Stimulated activated naive CD8-positive, alpha-beta T cell treated with anti-CD3 and anti-CD28 coated beads, Interleukin-15, amount 100 ng/mL, for 72 hours (primary cell): Measurements from ENCODE around the gene FCGR1A.
"Not testable (repeated sequence)": the region's sequence is repeated elsewhere in the genome, so short reads cannot be mapped to it uniquely, and the experiment has no call there.

ENCODE experiments used
- ATAC-seq: fragments of 150-1000 bp; cut with Tn5 transposase; 2 replicates; pipeline ENCODE4 v1.10.0; 2021; ENCODE audit warnings: mild to moderate bottlenecking, moderate library complexity
- DNase-seq, 2 donors: peaks; one replicate each; pipeline ENCODE4 v3.0.0; 2021 to 2022
- H3K27ac Mint-ChIP-seq, 2 donors: one replicate each; pipeline ENCODE4 v1.8.0; 2022; ENCODE audit warnings: mild to moderate bottlenecking in 2 of 2, mixed read lengths in 2 of 2, moderate library complexity in 2 of 2
- H3K27me3 Mint-ChIP-seq: one replicate; pipeline ENCODE4 v1.8.0; 2022; ENCODE audit warnings: mixed read lengths
- H3K4me1 Mint-ChIP-seq: one replicate; pipeline ENCODE4 v1.8.0; 2022; ENCODE audit warnings: mild to moderate bottlenecking, mixed read lengths
- H3K4me3 Mint-ChIP-seq, 2 donors: one replicate each; pipeline ENCODE4 v1.8.0; 2022; ENCODE audit warnings: mild to moderate bottlenecking in 2 of 2, mixed read lengths in 2 of 2, moderate library complexity in 1 of 2
- H3K9me3 Mint-ChIP-seq, 2 donors: one replicate each; pipeline ENCODE4 v1.8.0; 2022; ENCODE audit warnings: mixed read lengths in 2 of 2

Gene FCGR1A

DNA sequence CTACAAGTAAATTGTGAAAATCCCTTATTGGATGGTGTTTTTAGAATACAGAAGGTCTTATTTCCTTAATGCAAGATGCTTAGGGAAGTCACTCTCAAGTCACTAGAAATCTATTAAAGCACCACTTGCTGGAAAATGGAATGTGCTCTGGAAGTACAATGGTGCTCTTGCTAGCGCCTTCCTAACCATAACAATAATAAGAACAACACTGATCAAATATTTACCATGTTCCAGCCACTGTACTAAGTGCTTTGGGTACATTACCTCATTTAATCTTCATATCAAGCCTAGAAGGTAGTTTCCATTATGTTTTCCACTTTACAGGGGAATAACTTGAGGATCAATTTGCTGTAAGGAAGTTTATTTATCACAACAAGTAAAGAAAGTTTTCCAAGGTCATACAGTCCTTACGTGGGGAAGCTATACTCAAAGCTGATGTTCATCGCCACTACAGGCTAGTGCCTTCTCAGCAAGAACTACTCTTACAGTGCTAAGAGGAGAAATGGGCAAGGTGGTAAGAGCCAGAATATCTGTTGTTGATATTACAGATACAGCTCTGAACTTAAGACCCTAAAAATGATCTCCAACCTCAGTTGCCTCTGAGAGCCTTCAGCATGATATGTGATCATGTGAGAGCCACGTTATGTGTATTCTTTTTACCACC lies 22.1 kb downstream of the FCGR1A start:
- H3K27me3 Mint-ChIP-seq, DNase-seq, H3K4me3 Mint-ChIP-seq, H3K4me1 Mint-ChIP-seq, ATAC-seq, H3K27ac Mint-ChIP-seq, H3K9me3 Mint-ChIP-seq: not testable (repeated sequence)

DNA sequence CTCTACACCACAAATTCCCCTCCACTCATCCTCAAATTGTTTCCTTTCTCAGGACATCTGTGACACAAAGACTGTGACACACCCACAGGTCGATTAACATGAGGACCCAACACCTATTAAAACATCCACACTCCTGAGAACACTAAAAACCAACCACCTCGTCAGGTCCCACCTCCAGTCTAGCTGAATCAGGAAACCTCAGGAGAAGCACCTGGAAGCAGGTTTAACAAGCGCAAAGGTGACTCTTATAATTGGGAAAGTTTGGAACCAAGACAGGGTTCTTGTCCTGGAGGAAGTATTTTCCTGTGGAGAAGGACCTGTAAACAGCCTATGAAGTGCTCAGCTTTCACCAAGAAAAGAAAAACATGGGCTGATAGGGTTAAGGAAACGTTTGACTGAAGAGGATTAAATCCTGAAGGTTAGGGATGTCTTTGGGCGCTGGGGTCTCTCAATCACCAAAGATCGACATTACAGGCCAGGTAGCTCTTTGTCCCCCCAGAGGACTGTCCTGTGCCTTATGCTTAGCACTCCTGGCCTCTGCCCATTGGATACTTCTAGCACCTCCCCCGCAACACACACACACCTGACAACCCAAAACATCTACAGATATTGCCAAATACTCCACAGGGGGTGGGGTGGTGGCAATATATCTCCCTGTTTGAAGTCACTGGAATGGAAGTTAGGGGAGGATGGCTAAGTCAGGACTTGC lies 28.4 kb downstream of the FCGR1A start:
- peak overlapping the region in 1 of 2 donors; percentile 33 for H3K27ac Mint-ChIP-seq
- H3K27me3 Mint-ChIP-seq, H3K9me3 Mint-ChIP-seq: not testable (repeated sequence)
- ATAC-seq (peak; percentile 21), DNase-seq (peak; percentile 30 to 54)
- peaks cover 14% of the 10 kb centered on the region for H3K4me1 Mint-ChIP-seq
- H3K4me3 Mint-ChIP-seq, result peak overlapping the region; percentile 22 to 29

DNA sequence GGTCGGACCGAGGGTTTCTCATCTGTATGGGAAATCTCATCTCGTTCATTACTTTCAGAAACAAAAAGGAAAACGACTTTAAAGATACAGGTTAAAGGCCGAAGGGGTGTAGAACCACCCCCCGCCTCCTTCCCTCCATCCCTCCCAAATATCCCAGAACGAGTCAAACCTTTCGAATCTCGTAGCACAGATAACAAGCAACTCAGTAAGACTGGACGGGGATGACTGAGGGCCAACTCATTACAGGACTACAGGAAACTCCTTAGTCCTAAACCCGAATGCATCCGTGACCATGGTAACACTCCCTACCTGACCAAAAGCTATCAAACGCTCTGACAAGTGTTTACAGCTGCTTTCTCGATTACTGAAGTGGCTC lies 29.0 kb downstream of the FCGR1A start:
- not testable (repeated sequence) for H3K27me3 Mint-ChIP-seq, H3K9me3 Mint-ChIP-seq
- Mint-ChIP-seq H3K4me3 (peak overlapping the region; percentile 72 to 83), H3K4me1 (peaks cover 14% of the 10 kb centered on the region), H3K27ac (peak overlapping the region; percentile 82 to 99)
- peak; percentile 65 for ATAC-seq
- peak; percentile 40 to 71 for DNase-seq

DNA sequence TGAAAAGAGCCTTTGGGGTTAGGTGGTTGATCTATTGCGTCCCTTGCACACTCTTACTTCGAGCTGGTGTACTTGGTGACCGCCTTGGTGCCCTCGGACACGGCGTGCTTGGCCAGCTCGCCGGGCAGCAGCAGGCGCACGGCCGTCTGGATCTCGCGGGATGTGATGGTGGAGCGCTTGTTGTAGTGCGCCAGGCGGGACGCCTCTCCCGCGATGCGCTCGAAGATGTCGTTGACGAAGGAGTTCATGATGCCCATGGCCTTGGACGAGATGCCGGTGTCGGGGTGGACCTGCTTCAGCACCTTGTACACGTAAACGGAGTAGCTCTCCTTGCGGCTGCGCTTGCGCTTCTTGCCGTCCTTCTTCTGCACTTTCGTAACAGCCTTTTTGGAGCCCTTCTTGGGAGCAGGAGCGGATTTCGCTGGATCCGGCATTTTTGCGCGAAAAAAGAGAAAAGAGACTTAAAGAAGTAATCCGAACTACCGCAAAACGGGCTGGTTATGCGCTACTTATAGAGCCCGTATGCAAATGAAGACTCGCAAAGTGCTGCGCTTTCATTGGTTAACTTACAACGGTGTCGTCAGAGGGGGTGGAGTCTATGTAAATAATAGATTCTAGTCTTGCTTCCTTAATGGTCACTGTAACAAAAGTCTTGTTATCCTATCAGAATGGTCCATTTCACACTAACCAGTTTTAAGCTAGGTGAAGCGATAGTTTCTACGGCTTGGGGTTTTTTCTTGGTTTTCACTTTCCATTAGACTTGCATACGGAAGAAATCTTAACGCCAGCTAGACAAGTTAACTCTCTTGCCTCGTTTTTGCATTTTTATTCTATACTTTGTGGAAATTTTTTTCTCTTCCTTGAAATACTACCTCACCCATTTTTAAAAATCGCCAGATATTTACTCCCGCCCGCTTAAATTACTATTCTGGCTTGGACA lies 29.7 kb downstream of the FCGR1A start:
- ATAC-seq (peak; percentile 80), DNase-seq (peak; percentile 89 to 91)
- H3K27me3 Mint-ChIP-seq, H3K9me3 Mint-ChIP-seq: not testable (repeated sequence)
- Mint-ChIP-seq H3K4me3 (peak overlapping the region; percentile 72 to 83), H3K4me1 (peaks cover 14% of the 10 kb centered on the region), H3K27ac (peak overlapping the region; percentile 98 to 99)

DNA sequence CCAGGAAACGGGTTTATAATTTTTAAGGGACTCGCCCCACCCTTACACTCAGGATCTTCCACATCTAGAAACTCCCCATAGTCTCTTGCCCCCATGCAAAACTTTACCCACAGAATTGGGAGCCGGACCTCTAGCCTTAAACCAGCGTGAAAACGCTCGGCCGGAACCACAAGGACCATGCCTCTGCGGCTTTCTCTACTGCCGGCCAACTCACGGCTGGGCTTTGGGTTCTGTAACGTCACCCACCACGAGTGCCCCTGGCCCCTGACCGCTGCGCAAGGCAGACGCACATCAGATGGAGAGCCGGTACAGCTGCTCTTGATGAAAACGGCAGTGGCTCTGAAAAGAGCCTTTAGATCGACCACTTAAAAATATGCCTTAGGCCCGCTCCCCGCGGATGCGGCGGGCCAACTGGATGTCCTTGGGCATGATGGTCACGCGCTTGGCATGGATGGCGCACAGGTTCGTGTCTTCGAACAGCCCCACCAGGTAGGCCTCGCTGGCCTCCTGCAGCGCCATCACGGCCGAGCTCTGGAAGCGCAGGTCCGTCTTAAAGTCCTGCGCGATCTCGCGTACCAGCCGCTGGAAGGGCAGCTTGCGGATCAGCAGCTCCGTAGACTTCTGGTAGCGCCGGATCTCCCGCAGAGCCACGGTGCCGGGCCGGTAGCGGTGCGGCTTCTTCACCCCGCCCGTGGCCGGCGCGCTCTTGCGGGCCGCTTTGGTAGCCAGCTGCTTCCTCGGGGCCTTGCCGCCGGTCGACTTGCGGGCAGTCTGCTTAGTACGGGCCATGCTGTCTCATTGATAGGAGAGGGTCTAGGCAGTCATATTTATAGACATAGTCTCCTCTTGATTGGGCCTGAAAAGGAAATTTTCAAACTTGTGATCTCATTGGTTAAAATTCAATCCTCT lies 30.7 kb downstream of the FCGR1A start:
- peak overlapping the region; percentile 72 to 83 for H3K4me3 Mint-ChIP-seq
- H3K9me3 Mint-ChIP-seq, H3K27me3 Mint-ChIP-seq: not testable (repeated sequence)
- peaks cover 14% of the 10 kb centered on the region for H3K4me1 Mint-ChIP-seq
- peak; percentile 83 to 84 for DNase-seq
- H3K27ac Mint-ChIP-seq, result peak overlapping the region; percentile 98 to 99
- peak; percentile 49 for ATAC-seq

DNA sequence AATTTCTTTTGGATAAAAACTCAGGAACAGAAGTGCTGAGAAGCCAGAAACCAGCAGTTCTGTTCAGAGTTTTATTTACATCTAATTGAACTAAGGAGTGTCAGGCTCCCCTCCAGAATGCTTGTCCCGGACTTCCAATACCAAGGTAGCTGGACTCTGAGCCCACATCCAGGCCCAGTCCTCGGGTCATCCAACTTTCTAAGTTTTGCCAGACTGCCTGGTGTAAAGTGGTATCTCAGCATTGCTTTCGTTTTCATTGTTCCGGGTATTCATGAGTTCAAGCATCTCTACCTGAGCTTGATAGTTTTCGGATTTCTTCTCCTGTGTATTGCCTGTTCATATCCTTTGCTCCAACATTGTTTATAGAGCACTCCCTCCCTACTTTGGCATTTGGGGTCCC lies 37.9 kb downstream of the FCGR1A start:
- DNase-seq, ATAC-seq: not testable (repeated sequence)

DNA sequence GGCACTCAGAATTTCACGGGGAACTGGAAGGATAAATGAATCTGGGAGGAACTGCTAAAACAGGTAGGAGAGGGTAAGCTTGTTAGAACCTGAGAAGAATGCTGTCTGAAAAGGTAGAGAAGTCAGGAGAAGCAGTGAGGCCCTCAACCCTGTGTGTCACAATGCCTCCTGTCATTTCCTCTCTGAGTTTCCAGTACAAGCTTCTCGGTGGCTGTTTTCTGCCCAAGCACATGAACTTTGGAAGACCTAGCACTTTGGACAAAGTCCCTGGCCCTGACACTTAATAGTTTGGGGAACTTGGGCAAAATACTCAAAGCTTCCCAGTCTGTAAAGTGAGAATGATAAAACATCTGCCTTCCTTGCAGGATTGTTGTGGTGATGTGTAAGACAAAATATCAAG lies 44.1 kb downstream of the FCGR1A start:
- peak; percentile 43 for ATAC-seq
- DNase-seq, H3K27me3 Mint-ChIP-seq, H3K4me1 Mint-ChIP-seq, H3K9me3 Mint-ChIP-seq, H3K4me3 Mint-ChIP-seq, H3K27ac Mint-ChIP-seq: not testable (repeated sequence)

More for the DNA sequence above, 37.9 kb downstream of the FCGR1A start:
- not testable (repeated sequence) for H3K9me3 Mint-ChIP-seq, H3K27me3 Mint-ChIP-seq, H3K27ac Mint-ChIP-seq, H3K4me1 Mint-ChIP-seq, H3K4me3 Mint-ChIP-seq

DNA sequence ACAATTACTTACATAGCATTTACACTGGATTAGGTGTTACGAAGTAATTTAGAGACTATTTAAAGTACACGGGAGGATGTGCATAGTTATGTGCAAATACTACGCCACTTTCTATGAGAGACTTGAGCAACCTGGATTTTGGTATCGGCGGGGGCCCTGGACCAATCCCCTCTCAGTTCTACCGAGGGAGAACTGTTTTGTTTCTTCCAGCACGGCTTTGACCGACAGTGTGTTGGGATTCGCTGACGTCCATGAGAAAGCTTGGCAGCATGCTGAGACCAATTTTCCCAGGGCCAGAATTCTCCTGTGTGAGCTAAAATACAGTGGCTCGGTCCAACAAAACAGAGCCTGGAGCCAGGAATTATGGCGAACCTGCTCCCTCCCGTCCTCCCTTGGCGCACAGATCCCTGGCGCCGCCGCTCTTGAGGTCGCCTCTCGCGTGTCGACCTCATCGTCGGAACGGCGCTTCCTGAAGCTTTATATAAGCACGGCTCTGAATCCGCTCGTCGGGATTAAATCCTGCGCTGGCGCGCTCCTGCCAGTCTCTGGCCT lies 49.3 kb downstream of the FCGR1A start:
- DNase-seq, H3K4me1 Mint-ChIP-seq, H3K4me3 Mint-ChIP-seq, H3K9me3 Mint-ChIP-seq, H3K27me3 Mint-ChIP-seq, H3K27ac Mint-ChIP-seq: not testable (repeated sequence)
- ATAC-seq, result peak; percentile 18

DNA sequence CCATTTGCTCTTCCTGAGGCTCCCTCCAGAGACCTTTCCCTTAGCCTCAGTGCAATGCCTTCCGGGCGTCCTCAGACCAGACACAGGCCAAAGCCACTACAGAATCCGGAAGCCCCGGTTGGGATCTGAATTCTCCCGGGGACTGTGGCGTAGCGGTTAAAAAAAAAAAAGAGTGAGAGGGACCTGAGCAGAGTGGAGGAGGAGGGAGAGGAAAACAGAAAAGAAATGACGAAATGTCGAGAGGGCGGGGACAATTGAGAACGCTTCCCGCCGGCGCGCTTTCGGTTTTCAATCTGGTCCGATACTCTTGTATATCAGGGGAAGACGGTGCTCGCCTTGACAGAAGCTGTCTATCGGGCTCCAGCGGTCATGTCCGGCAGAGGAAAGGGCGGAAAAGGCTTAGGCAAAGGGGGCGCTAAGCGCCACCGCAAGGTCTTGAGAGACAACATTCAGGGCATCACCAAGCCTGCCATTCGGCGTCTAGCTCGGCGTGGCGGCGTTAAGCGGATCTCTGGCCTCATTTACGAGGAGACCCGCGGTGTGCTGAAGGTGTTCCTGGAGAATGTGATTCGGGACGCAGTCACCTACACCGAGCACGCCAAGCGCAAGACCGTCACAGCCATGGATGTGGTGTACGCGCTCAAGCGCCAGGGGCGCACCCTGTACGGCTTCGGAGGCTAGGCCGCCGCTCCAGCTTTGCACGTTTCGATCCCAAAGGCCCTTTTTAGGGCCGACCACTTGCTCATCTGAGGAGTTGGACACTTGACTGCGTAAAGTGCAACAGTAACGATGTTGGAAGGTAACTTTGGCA lies 50.0 kb downstream of the FCGR1A start:
- ATAC-seq, result peak; percentile 87
- H3K4me1 Mint-ChIP-seq, H3K27ac Mint-ChIP-seq, H3K27me3 Mint-ChIP-seq, H3K9me3 Mint-ChIP-seq, DNase-seq, H3K4me3 Mint-ChIP-seq: not testable (repeated sequence)

DNA sequence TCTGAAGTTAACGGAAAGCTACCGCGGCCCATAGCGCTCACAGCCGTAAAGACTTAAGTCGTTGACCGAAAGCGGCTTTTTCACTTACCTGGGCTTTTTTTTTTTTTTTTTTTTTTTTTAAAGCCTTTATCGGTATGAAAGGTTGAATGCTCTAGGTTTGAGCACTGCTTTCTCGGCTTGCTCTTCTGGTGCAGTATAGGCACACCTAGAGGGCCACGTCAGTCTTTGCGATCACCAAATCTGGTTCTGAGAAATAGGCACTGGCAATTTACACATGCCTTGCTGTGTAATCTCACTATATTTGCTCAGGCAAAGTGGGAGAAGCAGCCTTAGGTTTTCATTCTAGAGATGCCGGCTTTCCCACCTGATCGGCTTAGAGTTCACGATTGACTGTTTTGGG lies 50.6 kb downstream of the FCGR1A start:
- not testable (repeated sequence) for H3K4me3 Mint-ChIP-seq, H3K9me3 Mint-ChIP-seq, DNase-seq, H3K27ac Mint-ChIP-seq, H3K27me3 Mint-ChIP-seq, H3K4me1 Mint-ChIP-seq
- peak; percentile 55 for ATAC-seq

DNA sequence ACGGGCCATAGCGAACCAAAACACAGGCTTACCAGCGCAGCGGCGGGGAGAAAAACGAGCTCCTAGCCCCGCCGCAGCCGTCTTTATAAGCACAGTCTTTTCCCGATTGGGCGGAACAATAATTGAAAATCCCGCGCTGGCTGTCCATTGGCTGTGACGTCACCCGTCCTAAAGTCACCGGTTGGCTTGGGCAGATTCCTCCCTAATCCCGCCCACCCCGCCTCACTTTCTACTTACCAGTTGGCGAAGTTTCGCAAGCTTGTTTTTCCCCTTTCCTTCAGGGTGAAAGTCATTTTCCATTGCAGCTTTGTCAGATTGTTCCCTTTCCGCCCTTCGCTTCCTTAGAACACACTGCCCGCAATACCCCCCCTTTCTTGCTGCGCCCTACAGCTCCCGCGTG lies 58.7 kb downstream of the FCGR1A start:
- H3K4me3 Mint-ChIP-seq, result not testable (repeated sequence)
- ATAC-seq, result peak; percentile 15

More for the DNA sequence above, 58.7 kb downstream of the FCGR1A start:
- not testable (repeated sequence) for H3K9me3 Mint-ChIP-seq, H3K27ac Mint-ChIP-seq, H3K27me3 Mint-ChIP-seq, DNase-seq
- peaks cover 17% of the 10 kb centered on the region for H3K4me1 Mint-ChIP-seq
